Loucy (cell line): ENCODE data around the gene ACVR1.

Source experiments
- H2AFZ ChIP-seq: fragments of 200-600 bp; sonication (generic); 2 replicates; pipeline ENCODE4 v1.6.0; 2016; ENCODE audit warnings: antibody characterized with exemption, mild to moderate bottlenecking, low read length, moderate library complexity
- H3F3A ChIP-seq: fragments of 200-600 bp; 2 replicates; pipeline ENCODE4 v1.6.0; 2016; ENCODE audit warnings: antibody characterized with exemption, low read depth, mild to moderate bottlenecking
- H3K27me3 ChIP-seq: fragments of 200-600 bp; sonication (generic); 2 replicates; pipeline ENCODE4 v1.6.1; 2014; ENCODE audit warnings: low read length, mild to moderate bottlenecking; ENCODE audit not compliant: insufficient read depth, poor library complexity, severe bottlenecking
- H3K36me3 ChIP-seq: fragments of 200-600 bp; sonication (generic); 2 replicates; pipeline ENCODE4 v1.6.1; 2016; ENCODE audit warnings: low read length; ENCODE audit not compliant: insufficient read depth
- H3K4me1 ChIP-seq: fragments of 200-600 bp; sonication (generic); 2 replicates; pipeline ENCODE4 v1.5.1; 2014; ENCODE audit warnings: low read length, mild to moderate bottlenecking; ENCODE audit not compliant: insufficient read depth, poor library complexity, severe bottlenecking
- H3K4me2 ChIP-seq: fragments of 200-600 bp; sonication (generic); 2 replicates; pipeline ENCODE4 v1.6.0; 2014; ENCODE audit warnings: antibody characterized with exemption, low read length, low read depth, mild to moderate bottlenecking; ENCODE audit not compliant: poor library complexity, severe bottlenecking
- H3K4me3 ChIP-seq: fragments of 200-600 bp; sonication (generic); 2 replicates; pipeline ENCODE4 v1.5.1; 2014; ENCODE audit warnings: low read length, mild to moderate bottlenecking, mixed read lengths; ENCODE audit not compliant: poor library complexity, severe bottlenecking
- H3K79me2 ChIP-seq: fragments of 200-600 bp; sonication (generic); 2 replicates; pipeline ENCODE4 v1.6.1; 2014; ENCODE audit warnings: low read length; ENCODE audit not compliant: insufficient read depth
- H3K9ac ChIP-seq: fragments of 200-600 bp; sonication (generic); 2 replicates; pipeline ENCODE4 v1.6.0; 2014; ENCODE audit warnings: mild to moderate bottlenecking, low read depth, low read length, moderate library complexity; ENCODE audit not compliant: poor library complexity, severe bottlenecking
- H3K9me2 ChIP-seq: fragments of 200-600 bp; sonication (generic); replicated peaks from 2 replicates; pipeline ENCODE4 v1.6.1; 2016; ENCODE audit warnings: low read depth, low read length, mixed read lengths
- H3K9me3 ChIP-seq: fragments of 200-600 bp; sonication (generic); 2 replicates; pipeline ENCODE4 v1.6.1; 2014; ENCODE audit warnings: mild to moderate bottlenecking, antibody characterized with exemption, low read length, low read depth; ENCODE audit not compliant: insufficient read depth
- H4K20me1 ChIP-seq: fragments of 200-600 bp; sonication (generic); 2 replicates; pipeline ENCODE4 v1.6.0; 2014; ENCODE audit warnings: antibody characterized with exemption, low read length, mild to moderate bottlenecking; ENCODE audit not compliant: insufficient read depth, poor library complexity, severe bottlenecking
- CTCF ChIP-seq: fragments of 200-600 bp; sonication (generic); conservative IDR thresholded peaks from 2 replicates; pipeline ENCODE4 v1.5.1; 2014; ENCODE audit warnings: mild to moderate bottlenecking, antibody characterized with exemption, low read length
- EZH2phosphoT487 ChIP-seq: fragments of 200-600 bp; IDR thresholded peaks from 2 replicates; pipeline ENCODE4 v1.6.1; 2018; ENCODE audit warnings: antibody characterized with exemption, mild to moderate bottlenecking, moderate library complexity, borderline replicate concordance

The ACVR1 gene

GRCh38 chr2:157769856-157770255 lies 106.3 kb downstream of the ACVR1 start:
- H3K4me1 ChIP-seq = no peaks in the 10 kb centered on the region
- H3K4me2 ChIP-seq = no peak overlapping the region
- no peak overlapping the region for H3K4me3 ChIP-seq
- no peaks in the 10 kb centered on the region for H3K9me3 ChIP-seq
- H2AFZ ChIP-seq = no peak overlapping the region
- TF ChIP-seq EZH2phosphoT487 (no peak), CTCF (no peak)
- no peaks in the 10 kb centered on the region for H3K9me2 ChIP-seq
- H3K36me3 ChIP-seq = peaks cover 9% of the 10 kb centered on the region; the same call in 1 of the 2 replicates
- no peak overlapping the region for H3K9ac ChIP-seq
- no peaks in the 10 kb centered on the region for H3K79me2 ChIP-seq
- H3F3A ChIP-seq = no peaks in the 10 kb centered on the region
- no peaks in the 10 kb centered on the region for H3K27me3 ChIP-seq
- no peaks in the 10 kb centered on the region for H4K20me1 ChIP-seq

GRCh38 chr2:157764386-157764785 lies 111.7 kb downstream of the ACVR1 start:
- Histone ChIP-seq H3F3A (no peaks in the 10 kb centered on the region), H3K9me2 (no peaks in the 10 kb centered on the region), H2AFZ (no peak overlapping the region), H3K4me1 (no peaks in the 10 kb centered on the region), H3K27me3 (no peaks in the 10 kb centered on the region), H4K20me1 (no peaks in the 10 kb centered on the region), H3K36me3 (peaks cover 9% of the 10 kb centered on the region; the same call in 1 of the 2 replicates), H3K9ac (no peak overlapping the region), H3K4me3 (no peak overlapping the region), H3K9me3 (no peaks in the 10 kb centered on the region), H3K4me2 (no peak overlapping the region), H3K79me2 (no peaks in the 10 kb centered on the region)
- TF ChIP-seq EZH2phosphoT487 (no peak), CTCF (no peak)

- Histone ChIP-seq H3K79me2 (no peaks in the 10 kb centered on the region), H3K27me3 (no peaks in the 10 kb centered on the region), H3K4me3 (no peak overlapping the region), H3K4me2 (no peak overlapping the region), H4K20me1 (no peaks in the 10 kb centered on the region), H2AFZ (no peak overlapping the region), H3K36me3 (peaks cover 9% of the 10 kb centered on the region; the same call in 1 of the 2 replicates), H3K9ac (no peak overlapping the region), H3K4me1 (no peaks in the 10 kb centered on the region), H3K9me3 (peaks cover 6% of the 10 kb centered on the region; the same call in 1 of the 2 replicates), H3F3A (no peaks in the 10 kb centered on the region), H3K9me2 (no peaks in the 10 kb centered on the region)
- TF ChIP-seq EZH2phosphoT487 (no peak), CTCF (no peak)
Observed at GRCh38 chr2:157761520-157761919, 114.6 kb downstream of the ACVR1 start.
